ENCODE data around the gene CUL3. TPM values are rescaled to one million over a fixed set of nuclear protein-coding genes. Genes with fewer than 3 reads are reported as not detected.

The CUL3 gene
- total and polyA plus RNA-seq, 2 experiments from 2014 or later, result 86.0 to 125 TPM

- Mint-ChIP-seq H3K9me3 (no peaks in the 10 kb centered on the region), H3K4me1 (peaks cover 61% of the 10 kb centered on the region), H3K4me3 (peak overlapping the region; percentile 3; the same call in 1 of the 3 replicates), H3K36me3 (ENCODE audit: low read depth) (peaks cover 15% of the 10 kb centered on the region; the same call in 2 of the 3 replicates), H3K27ac (peak overlapping the region; percentile 59; the same call in 1 of the 2 replicates), H3K27me3 (ENCODE audit: insufficient read depth, low read depth, poor library complexity) (peaks cover 6% of the 10 kb centered on the region)
- H3K4me1 ChIP-seq (ENCODE audit: insufficient read depth), result peaks cover 54% of the 10 kb centered on the region
- no peaks in the 10 kb centered on the region for H3K9me2 ChIP-seq (ENCODE audit: insufficient read depth)
- peaks cover 63% of the 10 kb centered on the region for H4K20me1 ChIP-seq (replicated peaks; ENCODE audit: insufficient read depth)
- H3K79me2 ChIP-seq (replicated peaks; ENCODE audit: insufficient read depth), result peaks cover 100% of the 10 kb centered on the region
- TF ChIP-seq NANOG (IDR thresholded peaks at IDR 0.05; ENCODE audit: borderline replicate concordance) (no peak), ZNF114 (CRISPR knock-in tag; IDR thresholded peaks at IDR 0.05) (no peak), REST (IDR thresholded peaks at IDR 0.05; ENCODE audit: unreplicated experiment) (no peak), CTCF (conservative IDR thresholded peaks at IDR 0.05; ENCODE audit: low read depth in 2 of 2) (no peak)
- ATAC-seq, result no peak
- no peaks in the 10 kb centered on the region for H3K27me3 ChIP-seq (ENCODE audit: insufficient read depth)
- peak overlapping the region; percentile 39 for H3K4me2 ChIP-seq
- H3F3A ChIP-seq (replicated peaks; ENCODE audit: low read depth), result no peaks in the 10 kb centered on the region
- H2AFZ ChIP-seq, result no peak overlapping the region
- no peak for DNase-seq (ENCODE audit: low spot score)
- no peak overlapping the region for H3K4me3 ChIP-seq
- no peaks in the 10 kb centered on the region for H3K36me3 ChIP-seq (ENCODE audit: insufficient read depth)
- H3K27ac ChIP-seq (ENCODE audit: low read depth), result 0 out of 2 replicates have a peak overlapping the region, but pooled peaks have one; percentile 3
These were observed 5.8 kb downstream of the CUL3 start for GRCh38 chr2:224579411-224579810.

- no peak for TF ChIP-seq JUNB (IDR thresholded peaks at IDR 0.05; ENCODE audit: unreplicated experiment)
- no peak for TF ChIP-seq EZH2phosphoT487 (IDR thresholded peaks at IDR 0.05; ENCODE audit: unreplicated experiment)
- no peak for TF ChIP-seq REST (IDR thresholded peaks at IDR 0.05; ENCODE audit: unreplicated experiment)
- no peak for TF ChIP-seq ETS1 (IDR thresholded peaks at IDR 0.05)
- TF ChIP-seq NANOG (IDR thresholded peaks at IDR 0.05; ENCODE audit: borderline replicate concordance), result no peak
- no peak for TF ChIP-seq STAT1 (IDR thresholded peaks at IDR 0.05; ENCODE audit: unreplicated experiment)
- no peak for TF ChIP-seq EZH2 (IDR thresholded peaks at IDR 0.05; ENCODE audit: low read depth, unreplicated experiment)
- TF ChIP-seq ZNF114 (CRISPR knock-in tag; IDR thresholded peaks at IDR 0.05), result no peak
- TF ChIP-seq CREB1 (CRISPR knock-in tag; IDR thresholded peaks at IDR 0.05; ENCODE audit: low read depth), result no peak
- no peak overlapping the region for H3K4me3 ChIP-seq
- H3F3A ChIP-seq (replicated peaks; ENCODE audit: low read depth), result no peaks in the 10 kb centered on the region
- peaks cover 54% of the 10 kb centered on the region for H4K20me1 ChIP-seq (replicated peaks; ENCODE audit: insufficient read depth)
- DNase-seq (ENCODE audit: low spot score), result no peak
- Mint-ChIP-seq H3K4me3 (no peak overlapping the region), H3K27me3 (ENCODE audit: insufficient read depth, low read depth, poor library complexity) (peaks cover 3% of the 10 kb centered on the region), H3K9me3 (no peaks in the 10 kb centered on the region), H3K27ac (no peak overlapping the region), H3K4me1 (peaks cover 61% of the 10 kb centered on the region), H3K36me3 (ENCODE audit: low read depth) (peaks cover 6% of the 10 kb centered on the region; the same call in 2 of the 3 replicates)
- ATAC-seq, result no peak; the same call in 2 of the 3 replicates
- peaks cover 100% of the 10 kb centered on the region for H3K79me2 ChIP-seq (replicated peaks; ENCODE audit: insufficient read depth)
- peak overlapping the region; percentile 3; the same call in 1 of the 2 replicates for H3K4me2 ChIP-seq
- no peaks in the 10 kb centered on the region for H3K9me2 ChIP-seq (ENCODE audit: insufficient read depth)
- no peaks in the 10 kb centered on the region for H3K36me3 ChIP-seq (ENCODE audit: insufficient read depth)
- no peaks in the 10 kb centered on the region for H3K27me3 ChIP-seq (ENCODE audit: insufficient read depth)
- H3K27ac ChIP-seq (ENCODE audit: low read depth), result no peak overlapping the region
- peaks cover 72% of the 10 kb centered on the region for H3K4me1 ChIP-seq (ENCODE audit: insufficient read depth)
- no peak overlapping the region for H2AFZ ChIP-seq
These were observed 7.6 kb downstream of the CUL3 start for GRCh38 chr2:224577541-224577940.

Measured in GM23338 (cell line).